H1 (cell line): ENCODE data around the gene TCAP. TPM values are rescaled to one million over a fixed set of nuclear protein-coding genes. Genes with fewer than 3 reads are reported as not detected.

Experiments used
- CEBPB ChIP-seq: IDR thresholded peaks from 2 replicates; pipeline ENCODE4 v1.6.1; 2012; ENCODE audit warnings: low read depth, low read length
- CHD1 ChIP-seq: IDR thresholded peaks from 2 replicates; pipeline ENCODE4 v1.6.1; 2012; ENCODE audit warnings: low read depth, low read length, improper control_type of control experiment
- CREB1 ChIP-seq: IDR thresholded peaks from 2 replicates; pipeline ENCODE4 v1.6.1; 2012; ENCODE audit warnings: inconsistent platforms
- EGR1 ChIP-seq: IDR thresholded peaks from 2 replicates; pipeline ENCODE4 v1.6.1; 2011; ENCODE audit warnings: low read depth, low read length, borderline replicate concordance
- EZH2 ChIP-seq: fragments of 200-600 bp; sonication (generic); IDR thresholded peaks from 2 replicates; pipeline ENCODE4 v1.7.1; 2012; ENCODE audit warnings: low read depth, mild to moderate bottlenecking, moderate library complexity, low read length, inconsistent platforms; ENCODE audit not compliant: severe bottlenecking
- FOSL1 ChIP-seq: IDR thresholded peaks from 2 replicates; pipeline ENCODE4 v1.6.1; 2011; ENCODE audit warnings: mild to moderate bottlenecking, low read depth, low read length, moderate library complexity; ENCODE audit not compliant: insufficient read depth
- NANOG ChIP-seq: IDR thresholded peaks from 2 replicates; pipeline ENCODE4 v1.6.1; 2011; ENCODE audit warnings: low read length, low read depth, mild to moderate bottlenecking, inconsistent platforms; ENCODE audit not compliant: insufficient read depth, poor library complexity, severe bottlenecking
- RBBP5 ChIP-seq: IDR thresholded peaks from 2 replicates; pipeline ENCODE4 v1.7.1; 2012; ENCODE audit warnings: low read depth, mild to moderate bottlenecking, inconsistent platforms, low read length, moderate library complexity, borderline replicate concordance
- SIN3A ChIP-seq, 2 experiments: IDR thresholded peaks in 1 of 2; conservative IDR thresholded peaks in 1 of 2; 2 replicates each; pipeline ENCODE4 v1.6.1; 2011 to 2012; ENCODE audit warnings: low read length in 2 of 2, improper control_type of control experiment in 1 of 2, low read depth in 1 of 2, mild to moderate bottlenecking in 1 of 2
- TCF12 ChIP-seq: IDR thresholded peaks from 2 replicates; pipeline ENCODE4 v1.6.1; 2011; ENCODE audit warnings: low read depth, mild to moderate bottlenecking, low read length
- polyA plus RNA-seq, 7 experiments: library from polyadenylated mRNA; depleted of rRNA in 3 of 7; stranded (reverse) in 5 of 7; unstranded in 2 of 7; fragments of >200 nt in 5 of 7; fragments of 200-250 nt in 2 of 7; gene quantifications; 1 replicate in 5 of 7; 2 replicates in 1 of 7; 4 replicates in 1 of 7; pipeline versions ENCODE4 v1.2.1 to v1.2.3, GENCODE V29; 2011 to 2013; ENCODE audit warnings: missing spikeins in 2 of 7, mixed read lengths in 2 of 7
- total RNA-seq: library from RNA; stranded (reverse); fragmentation: NEBNext Ultra II Directional; extraction: Animal tissue kit (Norgen Biotek cat#: 25700); gene quantifications from 2 replicates; pipeline ENCODE4 v1.2.1, GENCODE V29; 2021

The TCAP gene
- total and polyA plus RNA-seq, 2 of the 8 experiments (the other 6 are each of a cell fraction or from before 2014, with no cell fraction given), result 0.82 to 1.4 TPM

DNA sequence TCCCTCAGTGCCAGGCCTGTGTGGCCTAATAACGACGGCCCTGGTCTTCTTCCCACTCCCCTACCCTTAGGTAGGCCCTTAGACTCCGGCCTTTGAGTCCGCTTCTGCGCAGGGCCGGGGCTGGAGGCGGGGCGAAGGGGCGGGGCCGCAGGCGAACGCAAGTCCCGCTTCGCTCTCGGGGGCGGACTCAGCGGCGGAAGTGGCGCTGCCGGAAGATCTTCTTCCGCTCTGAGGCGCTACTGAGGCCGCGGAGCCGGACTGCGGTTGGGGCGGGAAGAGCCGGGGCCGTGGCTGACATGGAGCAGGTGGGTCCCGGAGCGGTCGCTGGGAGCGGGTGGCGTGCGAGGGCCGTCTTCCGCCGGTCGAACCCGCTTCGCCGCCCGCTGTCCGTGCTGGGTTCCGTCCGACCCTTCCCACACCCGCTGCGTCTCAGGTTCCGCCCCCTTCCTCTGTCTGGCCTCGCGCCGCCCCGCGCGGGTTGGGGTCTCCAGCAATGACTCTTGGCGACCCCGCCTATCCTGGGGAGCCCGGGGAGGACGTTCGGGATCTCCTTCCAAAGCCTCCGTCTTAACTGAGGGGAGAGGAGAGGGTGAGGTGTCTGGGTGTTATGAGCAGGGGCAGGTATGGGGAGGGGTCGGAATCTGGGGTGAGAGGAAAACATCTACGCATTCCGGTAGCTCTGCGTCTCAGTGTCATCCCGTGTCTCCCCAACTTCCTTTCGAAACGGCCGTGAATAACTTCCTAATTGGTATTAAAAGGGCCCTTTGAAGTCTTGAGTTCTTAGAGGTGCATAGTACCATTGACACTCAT lies 28.0 kb upstream of the TCAP start, which contains the start of gene STARD3 (continued):
- TF ChIP-seq SIN3A (conservative IDR thresholded peaks at IDR 0.05 in 1 of 2, IDR thresholded peaks at IDR 0.05 in 1 of 2; ENCODE audit: low read depth in 1 of 2, low read length in 2 of 2) (peak; percentile 25 to 81; a peak in 2 of 4 replicates), CEBPB (no peak), EGR1 (no peak), RBBP5 (no peak; the same call in 1 of the 2 replicates), EZH2 (no peak), CHD1 (no peak), FOSL1 (no peak), TCF12 (no peak), CREB1 (no peak; the same call in 1 of the 2 replicates), NANOG (no peak)
